A549 (cell line): ENCODE measurements around the gene MLXIP. TPM values are rescaled to one million over a fixed set of nuclear protein-coding genes. Genes with fewer than 3 reads are reported as not detected.

Experiments used
- ATAC-seq, 2 experiments: fragments of 200-7000 bp in 1 of 2; fragments of >200 bp in 1 of 2; cut with Nextera tagmentation in 1 of 2; cut with Tn5 transposase in 1 of 2; 3 replicates each; pipeline versions ENCODE4 v1.8.0 to v1.9.1; 2018 to 2020; ENCODE audit warnings: mild to moderate bottlenecking in 1 of 2, moderate library complexity in 1 of 2
- CTCF ChIA-PET: fragments of 300-600 bp; sonication (Branson Sonifier 250); formaldehyde crosslinking; extraction: SDS; loops from one replicate; lab custom pipeline; 2021; ENCODE audit warnings: antibody characterized with exemption, inconsistent platforms; lab: Yijun Ruan, JAX
- POLR2A ChIA-PET: fragments of 350-600 bp; formaldehyde crosslinking; extraction: SDS; loops from one replicate; lab custom pipeline; 2021; ENCODE audit warnings: antibody characterized with exemption, inconsistent platforms; lab: Yijun Ruan, JAX
- DNase-seq, 2 experiments: peaks; one replicate each; pipeline versions ENCODE4 v3.0.0 to v3.0.0-alpha.2; 2011 to 2016; ENCODE audit warnings: low read depth in 1 of 2, low spot score in 1 of 2
- FAIRE-seq: peaks from 2 replicates; lab custom pipeline; 2011; peaks lifted over from hg19 to GRCh38; lab: Jason Lieb, UNC
- H3K27ac ChIP-seq, 2 experiments: fragments of >200 bp; sonication (Bioruptor Twin); formaldehyde crosslinking; 3 replicates each; pipeline ENCODE4 v1.5.1; 2016 to 2017
- H3K4me1 ChIP-seq: fragments of >200 bp; sonication (Bioruptor Twin); formaldehyde crosslinking; 3 replicates; pipeline ENCODE4 v1.6.1; 2016
- H3K4me2 ChIP-seq: fragments of >200 bp; sonication (Bioruptor Twin); formaldehyde crosslinking; 3 replicates; pipeline ENCODE4 v1.6.1; 2016
- H3K4me3 ChIP-seq: fragments of >200 bp; sonication (Bioruptor Twin); formaldehyde crosslinking; 3 replicates; pipeline ENCODE4 v1.5.1; 2016
- H3K9me3 ChIP-seq: fragments of >200 bp; sonication (Bioruptor Twin); formaldehyde crosslinking; 3 replicates; pipeline ENCODE4 v1.6.1; 2016
- BHLHE40 ChIP-seq: IDR thresholded peaks from 2 replicates; pipeline ENCODE4 v1.6.1; 2012; ENCODE audit warnings: low read depth, low read length, inconsistent platforms
- CEBPB ChIP-seq, 2 experiments: fragments of >200 bp in 1 of 2; sonication (Bioruptor Twin) in 1 of 2; formaldehyde crosslinking in 1 of 2; IDR thresholded peaks; 2 replicates each; pipeline ENCODE4 v1.6.1; 2012 to 2016
- CHD2 ChIP-seq: fragments of 150-350 bp; IDR thresholded peaks from 2 replicates; pipeline ENCODE4 v1.6.1; 2014; ENCODE audit warnings: low read length; ENCODE audit not compliant: partially characterized antibody
- EHF ChIP-seq: fragments of 250-450 bp; sonication (Bioruptor Pico); IDR thresholded peaks from 2 replicates; pipeline ENCODE4 v1.5.0; 2020; ENCODE audit warnings: mild to moderate bottlenecking
- FOSL2 ChIP-seq, 2 experiments: fragments of 450-650 bp in 1 of 2; fragments of >200 bp in 1 of 2; sonication (Bioruptor Twin) in 1 of 2; formaldehyde crosslinking; IDR thresholded peaks; 2 replicates each; pipeline versions ENCODE4 v1.5.0 to v1.6.1; 2016 to 2020; ENCODE audit warnings: mild to moderate bottlenecking in 1 of 2, moderate library complexity in 1 of 2
- GATA3 ChIP-seq: IDR thresholded peaks from 2 replicates; pipeline ENCODE4 v1.6.1; 2012; ENCODE audit warnings: borderline replicate concordance
- HDAC2 ChIP-seq: fragments of 200-600 bp; sonication (generic); IDR thresholded peaks from 2 replicates; pipeline ENCODE4 v1.6.1; 2016
- HEYL ChIP-seq: fragments of 250-450 bp; sonication (Bioruptor Pico); IDR thresholded peaks from 2 replicates; pipeline ENCODE4 v1.8.0; 2021; ENCODE audit warnings: mild to moderate bottlenecking, moderate library complexity
- HOXB5 ChIP-seq: fragments of 250-450 bp; sonication (Bioruptor Pico); IDR thresholded peaks from 2 replicates; pipeline ENCODE4 v1.5.0; 2020; ENCODE audit warnings: mild to moderate bottlenecking, moderate library complexity
- JUNB ChIP-seq: fragments of >200 bp; sonication (Bioruptor Twin); formaldehyde crosslinking; IDR thresholded peaks from 2 replicates; pipeline ENCODE4 v1.6.1; 2016
- KDM1A ChIP-seq: fragments of 200-600 bp; sonication (generic); IDR thresholded peaks from 2 replicates; pipeline ENCODE4 v1.6.1; 2016; ENCODE audit warnings: low read depth, mild to moderate bottlenecking
- KDM5A ChIP-seq: fragments of 200-600 bp; sonication (generic); IDR thresholded peaks from 2 replicates; pipeline ENCODE4 v1.6.1; 2016; ENCODE audit warnings: antibody characterized with exemption, mild to moderate bottlenecking
- MAFK ChIP-seq: fragments of 450-650 bp; IDR thresholded peaks from 2 replicates; pipeline ENCODE4 v1.6.1; 2014; ENCODE audit not compliant: partially characterized antibody
- MAZ ChIP-seq: fragments of 150-350 bp; IDR thresholded peaks from 2 replicates; pipeline ENCODE4 v1.6.1; 2014; ENCODE audit warnings: antibody characterized with exemption, low read depth, low read length, borderline replicate concordance
- NPAS2 ChIP-seq: fragments of 250-450 bp; sonication (Bioruptor Pico); IDR thresholded peaks from 2 replicates; pipeline ENCODE4 v1.8.0; 2022; ENCODE audit warnings: mild to moderate bottlenecking, moderate library complexity, borderline replicate concordance
- NR3C1 ChIP-seq: fragments of >200 bp; sonication (Bioruptor Twin); formaldehyde crosslinking; IDR thresholded peaks from 3 replicates; pipeline ENCODE4 v1.6.1; 2017
- PHF8 ChIP-seq: fragments of 200-600 bp; sonication (generic); IDR thresholded peaks from 2 replicates; pipeline ENCODE4 v1.6.1; 2016; ENCODE audit warnings: low read depth, mild to moderate bottlenecking, antibody characterized with exemption, moderate library complexity, borderline replicate concordance
- POLR2A ChIP-seq: IDR thresholded peaks from 2 replicates; pipeline ENCODE4 v1.6.1; 2012; ENCODE audit warnings: mild to moderate bottlenecking, low read length
- POLR2AphosphoS2 ChIP-seq: conservative IDR thresholded peaks from 2 replicates; pipeline ENCODE4 v1.6.1; 2012; ENCODE audit warnings: low read length, improper control_type of control experiment, inconsistent platforms
- RAD21 ChIP-seq, 2 experiments: fragments of >200 bp in 1 of 2; sonication (Bioruptor Twin) in 1 of 2; formaldehyde crosslinking in 1 of 2; IDR thresholded peaks in 1 of 2; conservative IDR thresholded peaks in 1 of 2; 2 replicates in 1 of 2; 3 replicates in 1 of 2; pipeline ENCODE4 v1.6.1; 2012 to 2018; ENCODE audit warnings: inconsistent platforms in 1 of 2
- RARB ChIP-seq: fragments of 250-450 bp; sonication (Bioruptor Pico); IDR thresholded peaks from 2 replicates; pipeline ENCODE4 v1.8.0; 2021; ENCODE audit warnings: mild to moderate bottlenecking, moderate library complexity
- RCOR1 ChIP-seq: fragments of 150-350 bp; IDR thresholded peaks from 2 replicates; pipeline ENCODE4 v1.6.1; 2014; ENCODE audit warnings: antibody characterized with exemption, low read length, low read depth
- RFX5 ChIP-seq: fragments of 450-650 bp; IDR thresholded peaks from 2 replicates; pipeline ENCODE4 v1.7.1; 2014; ENCODE audit warnings: antibody characterized with exemption, mild to moderate bottlenecking, moderate library complexity
- WGBS: methylation state at CpG from one replicate; pipeline ENCODE4 v1.1.6; 2017; ENCODE audit errors: missing lambda C conversion rate; 5-methylcytosine and 5-hydroxymethylcytosine counted together
- polyA plus RNA-seq, 4 experiments: library from polyadenylated mRNA; depleted of rRNA in 3 of 4; stranded (reverse); fragments of >200 nt; fragmentation: RNase III in 1 of 4; extraction: RNeasy Plus Mini Kit Qiagen cat#74134 plus additional on column Dnase treatment in 1 of 4; gene quantifications; 2 replicates in 3 of 4; 3 replicates in 1 of 4; pipeline ENCODE4 v1.2.3, GENCODE V29; 2011 to 2017
- TF ChIP-seq, protein P1 (sequence below): IDR thresholded peaks from 2 replicates; pipeline ENCODE4 v1.6.1; 2012
- TF ChIP-seq, protein P2 (sequence below): fragments of >200 bp; sonication (Bioruptor Twin); formaldehyde crosslinking; IDR thresholded peaks from 2 replicates; pipeline ENCODE4 v1.6.1; 2016

MLXIP gene
- polyA plus RNA-seq, 2 of the 4 experiments (the other 2 are of a cell fraction) = 7.0 to 21.4 TPM

GRCh38 chr12:122058549-122059149, 19.9 kb upstream of the MLXIP start (continued):
- TF ChIP-seq GATA3 (no peak), HOXB5 (CRISPR knock-in tag) (no peak), HDAC2 (no peak), POLR2AphosphoS2 (no peak)

- CTCF ChIA-PET = interaction anchor here (0.6 to 32.3 kb wide), 4 partner anchors 8 to 277 kb away, joined by 3 to 850 read pairs (median 3); no protein-coding TSS in a partner anchor
- 95% methylated on average over 28 of the region's 28 CpGs for WGBS
Measured at GRCh38 chr12:122059203-122059960, 19.2 kb upstream of the MLXIP start.

DNA sequence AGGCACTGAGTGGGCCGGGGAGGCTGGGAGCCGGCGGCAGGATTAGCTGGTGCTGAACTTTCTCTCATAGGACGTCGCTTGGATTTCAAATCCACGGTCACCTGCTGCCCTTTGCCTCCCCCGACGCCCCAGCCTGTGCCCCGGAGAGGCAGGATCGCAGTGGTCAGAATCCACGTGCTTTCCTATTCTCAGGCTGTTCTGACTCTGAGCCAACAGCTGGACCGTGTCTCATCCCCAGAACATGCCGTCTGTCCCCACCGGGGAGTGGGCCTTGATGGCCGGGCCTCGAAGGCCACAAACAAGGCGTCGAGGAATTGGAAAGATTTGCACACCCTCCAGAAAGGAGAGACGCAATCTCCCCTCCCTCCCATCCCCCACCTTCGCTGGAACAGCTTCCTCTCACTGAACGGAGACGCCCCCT, 18.5 kb upstream of the MLXIP start:
- TF ChIP-seq JUNB (no peak), POLR2A (no peak), GATA3 (no peak), CHD2 (no peak), RARB (CRISPR knock-in tag) (no peak), PHF8 (no peak), EHF (CRISPR knock-in tag) (no peak), MAZ (no peak), NR3C1 (no peak), MAFK (no peak), RCOR1 (no peak), FOSL2 (IDR thresholded peaks at IDR 0.05) (no peak), FOSL2 (CRISPR knock-in tag; IDR thresholded peaks at IDR 0.05) (no peak), BHLHE40 (no peak), NPAS2 (CRISPR knock-in tag) (no peak), POLR2AphosphoS2 (no peak)
- TF ChIP-seq, protein P1, sequence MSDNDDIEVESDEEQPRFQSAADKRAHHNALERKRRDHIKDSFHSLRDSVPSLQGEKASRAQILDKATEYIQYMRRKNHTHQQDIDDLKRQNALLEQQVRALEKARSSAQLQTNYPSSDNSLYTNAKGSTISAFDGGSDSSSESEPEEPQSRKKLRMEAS = no peak
- TF ChIP-seq, protein P2, sequence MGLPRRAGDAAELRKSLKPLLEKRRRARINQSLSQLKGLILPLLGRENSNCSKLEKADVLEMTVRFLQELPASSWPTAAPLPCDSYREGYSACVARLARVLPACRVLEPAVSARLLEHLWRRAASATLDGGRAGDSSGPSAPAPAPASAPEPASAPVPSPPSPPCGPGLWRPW = no peak
- 92% methylated on average over 22 of the region's 22 CpGs for WGBS
- H3K4me2 ChIP-seq = no peak overlapping the region
- POLR2A ChIA-PET = no interaction called here
- no peak overlapping the region for H3K4me3 ChIP-seq
- ATAC-seq (no peak), DNase-seq (no peak), FAIRE-seq (no peak)
- no peak overlapping the region for H3K27ac ChIP-seq
- CTCF ChIA-PET = interaction anchor here (0.6 to 32.3 kb wide), 3 partner anchors 8 to 276 kb away, joined by 3 to 850 read pairs (median 3); no protein-coding TSS in a partner anchor
- peaks cover 33% of the 10 kb centered on the region for H3K4me1 ChIP-seq
- no peaks in the 10 kb centered on the region for H3K9me3 ChIP-seq

More at GRCh38 chr12:122059203-122059960, 19.2 kb upstream of the MLXIP start:
- Histone ChIP-seq H3K4me2 (no peak overlapping the region), H3K4me3 (no peak overlapping the region), H3K9me3 (no peaks in the 10 kb centered on the region), H3K27ac (no peak overlapping the region), H3K4me1 (peaks cover 30% of the 10 kb centered on the region)
- POLR2A ChIA-PET = no interaction called here
- FAIRE-seq (no peak), ATAC-seq (no peak), DNase-seq (no peak)
- TF ChIP-seq EHF (CRISPR knock-in tag) = no peak
- TF ChIP-seq NR3C1 = no peak
- no peak for TF ChIP-seq HEYL (CRISPR knock-in tag)
- TF ChIP-seq KDM1A = no peak
- TF ChIP-seq RAD21 (conservative IDR thresholded peaks at IDR 0.05 in 1 of 2, IDR thresholded peaks at IDR 0.05 in 1 of 2) = no peak
- no peak for TF ChIP-seq KDM5A
- TF ChIP-seq CEBPB (IDR thresholded peaks at IDR 0.05) = no peak
- TF ChIP-seq POLR2AphosphoS2 = no peak
- no peak for TF ChIP-seq RFX5
